Heart right ventricle (tissue), 16 donors: ENCODE measurements around the gene ILK. TPM values are rescaled to one million over a fixed set of nuclear protein-coding genes. Genes with fewer than 3 reads are reported as not detected.

ENCODE experiments used
- ATAC-seq, 8 donors: fragments of 200-7000 bp; cut with Tn5 transposase; one replicate each; pipeline ENCODE4 v1.9.1; 2020; ENCODE audit warnings: mild to moderate bottlenecking in 8 of 8, moderate library complexity in 8 of 8, moderate number of reproducible peaks in 1 of 8
- DNase-seq, 2 donors: peaks; one replicate each; pipeline ENCODE4 v3.0.0-alpha.2; 2020
- H3K27ac ChIP-seq, 10 donors: fragments of 200-600 bp; sonication (generic) in 2 of 10; one replicate each; pipeline versions ENCODE4 v1.5.0 to v1.8.0; 2020 to 2022; ENCODE audit warnings: mild to moderate bottlenecking in 3 of 10
- H3K27me3 ChIP-seq, 7 donors: fragments of 200-600 bp; one replicate each; pipeline ENCODE4 v1.8.0; 2021 to 2022; ENCODE audit warnings: mild to moderate bottlenecking in 2 of 7
- H3K36me3 ChIP-seq, 9 donors: fragments of 200-600 bp; sonication (generic) in 1 of 9; one replicate each; pipeline versions ENCODE4 v1.5.0 to v1.8.0; 2020 to 2022; ENCODE audit warnings: mild to moderate bottlenecking in 2 of 9
- H3K4me1 ChIP-seq, 9 donors: fragments of 200-600 bp; sonication (generic) in 1 of 9; one replicate each; pipeline versions ENCODE4 v1.5.0 to v1.8.0; 2020 to 2022; ENCODE audit warnings: mild to moderate bottlenecking in 4 of 9
- H3K4me3 ChIP-seq, 10 donors: fragments of 200-600 bp; sonication (generic) in 2 of 10; one replicate each; pipeline versions ENCODE4 v1.5.0 to v1.8.0; 2020 to 2022; ENCODE audit warnings: mild to moderate bottlenecking in 7 of 10, moderate library complexity in 2 of 10
- H3K9me3 ChIP-seq, 11 donors: fragments of 200-600 bp in 10 of 11; sonication (generic) in 2 of 11; one replicate each; pipeline versions ENCODE4 v1.5.0 to v1.8.0; 2013 to 2022; ENCODE audit warnings: mild to moderate bottlenecking in 2 of 11, control low read depth in 1 of 11, moderate library complexity in 1 of 11
- CTCF ChIP-seq, 9 donors: fragments of 200-600 bp; sonication (generic) in 2 of 9; IDR thresholded peaks; one replicate each; pipeline versions ENCODE4 v1.5.0 to v1.8.0; 2021 to 2022; ENCODE audit warnings: antibody characterized with exemption in 9 of 9, mild to moderate bottlenecking in 5 of 9, moderate library complexity in 1 of 9
- WGBS, 2 donors: extraction: QIAGEN DNeasy Blood & Tissue Kit; methylation state at CpG; one replicate each; pipeline ENCODE4 v1.1.7; 2013; ENCODE audit warnings: inconsistent platforms in 1 of 2; 5-methylcytosine and 5-hydroxymethylcytosine counted together
- intact Hi-C, 10 donors: fragments of 100-400 bp; cut with DNase I; formaldehyde crosslinking; loops; one replicate each; pipeline versions ENCODE4 v1.11.1 to v1.14.2; 2022
- polyA plus RNA-seq, 2 donors: library from polyadenylated mRNA; stranded (reverse); fragments of 200-250 nt; gene quantifications; one replicate each; pipeline ENCODE4 v1.2.3, GENCODE V29; 2013
- total RNA-seq, 10 donors: library from RNA; stranded (reverse); fragmentation: NEBNext Ultra II Directional in 3 of 10; extraction: Animal tissue kit (Norgen Biotek cat#: 25700) in 3 of 10; gene quantifications; one replicate each; pipeline versions ENCODE4 v1.2.1 to v1.2.4, GENCODE V29; 2021 to 2023
- donor health status: Arrhythmogenic right ventricular cardiomyopathy.
- donor health status: ischemic (EF 13 %, LVEDD 7.1; RV severe dilation, severe dysfunction).
- donor health status: healthy with polysubstance abuse.
- donor health status: DM: no; HTN: yes; CAD: no.
- donor health status: DM: no; HTN: no; CAD: no.
- donor health status: ischemic (EF 25% LVEDD 6.9; RV normal size, moderate dysfunction).
- donor health status: ischemic (EF 25% LVEDD 5.7; RV mildly dilated, moderate dysfunction).
- donor health status: healthy.
- donor health status: DM: yes; HTN: yes; CAD: no.
- donor health status: Ischemic cardiomyopathy.
- donor health status: ischemic (EF 35%, LVEDD 5.7; RV mildly dilated, moderate dysfunction).
- donor health status: nonischemic (EF 11% LVEDD 7.7; RV severe dilation, severe dysfunction).
- donor health status: DM: yes; HTN: yes; CAD: no.
- donor health status: PGD.
- donor health status: ischemic (EF 29% LVEDD 5.4; RV normal size, mild dysfunction).
- donor health status: nonischemic (EF 23%, LVEDD 6.1; RV moderate dilation, normal function).

Gene ILK
- total and polyA plus RNA-seq, 12 donors: 150 to 247 (median 214) TPM

- Histone ChIP-seq H3K4me1 (peaks cover under 1 to 30% (median 9%) of the 10 kb centered on the region in 9 donors), H3K36me3 (peaks cover 0 to 71% (median 13%) of the 10 kb centered on the region in 9 donors), H3K9me3 (no peaks in the 10 kb centered on the region), H3K27me3 (no peaks in the 10 kb centered on the region), H3K4me3 (no peak overlapping the region), H3K27ac (no peak overlapping the region)
- 88 to 89% methylated on average over 31 of the region's 31 CpGs for WGBS, 2 donors
- intact Hi-C loops: no loop called here
- TF ChIP-seq CTCF (IDR thresholded peaks at IDR 0.05): no peak
- DNase-seq: no peak
- ATAC-seq: no peak
Observed at GRCh38 chr11:6623391-6624363, 20.1 kb downstream of the ILK start.

DNA sequence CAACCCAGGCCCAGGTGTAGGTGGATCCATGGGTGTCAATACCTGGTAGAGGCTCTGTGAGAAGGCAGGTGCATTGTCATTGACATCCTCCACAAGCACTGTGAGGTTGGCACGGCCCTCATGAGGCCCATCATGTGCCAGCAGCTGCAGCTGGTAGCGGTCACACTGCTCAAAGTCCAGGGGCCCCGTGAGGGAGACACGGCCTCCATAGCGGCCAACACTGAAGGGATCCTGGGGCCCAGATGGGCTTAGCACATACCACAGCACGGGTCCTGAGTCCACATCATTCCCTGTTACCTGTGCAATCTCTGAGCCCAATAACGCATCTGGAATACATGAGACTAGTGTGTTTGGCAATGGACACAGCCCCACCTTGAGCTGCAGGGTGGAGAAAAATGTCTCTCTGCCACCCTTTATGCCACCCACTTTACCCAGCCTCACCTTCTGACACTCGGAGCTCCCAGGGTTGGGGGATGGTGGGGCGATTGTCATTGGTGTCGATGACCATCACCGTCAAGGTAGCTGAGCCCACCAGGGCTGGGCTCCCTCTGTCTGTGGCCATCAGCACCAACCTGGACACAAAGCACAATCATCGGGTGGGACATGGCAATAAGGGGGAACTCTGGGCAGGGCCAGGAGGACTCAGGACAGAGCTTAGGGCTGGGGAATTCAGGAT, 21.7 kb downstream of the ILK start:
- DNase-seq: no peak
- TF ChIP-seq CTCF (IDR thresholded peaks at IDR 0.05): no peak

DNA sequence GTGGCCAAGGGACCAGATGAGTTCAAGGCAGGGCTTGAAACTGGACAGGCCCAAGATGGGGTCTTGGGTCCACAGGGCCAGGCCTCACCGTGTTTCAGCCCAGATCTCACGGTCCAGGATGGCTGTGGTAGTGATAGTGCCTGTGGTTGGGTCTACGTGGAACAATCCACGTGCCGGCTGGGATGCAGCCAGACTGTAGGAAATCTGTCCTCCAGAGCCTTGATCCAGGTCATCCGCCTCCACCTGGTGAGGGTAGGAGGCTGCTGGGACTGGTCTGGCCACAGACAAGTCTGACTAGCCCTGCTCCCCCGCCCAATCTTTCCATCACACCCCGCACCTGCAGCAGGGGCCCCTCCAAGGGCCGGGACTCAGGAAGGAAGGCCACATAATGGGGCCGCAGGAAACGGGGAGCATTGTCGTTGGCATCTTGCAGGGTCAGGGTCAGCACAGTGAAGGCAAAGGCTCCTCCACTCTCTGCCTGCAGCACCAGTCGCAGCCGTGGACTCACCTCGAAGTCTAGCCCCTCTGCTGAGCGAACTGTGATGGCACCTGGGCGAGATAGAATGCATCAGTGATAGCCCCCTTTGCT, 22.4 kb downstream of the ILK start:
- no peak overlapping the region for H3K4me3 ChIP-seq
- no peak for TF ChIP-seq CTCF (IDR thresholded peaks at IDR 0.05)
- no peaks in the 10 kb centered on the region for H3K9me3 ChIP-seq
- DNase-seq: no peak
- ATAC-seq: no peak
- intact Hi-C loops: no loop called here
- no peak overlapping the region for H3K27ac ChIP-seq
- peaks cover 0 to 94% (median 19%) of the 10 kb centered on the region in 9 donors for H3K36me3 ChIP-seq
- no peaks in the 10 kb centered on the region for H3K27me3 ChIP-seq
- H3K4me1 ChIP-seq: peaks cover 0 to 13% (median 0%) of the 10 kb centered on the region in 9 donors
- 90 to 92% methylated on average over 17 of the region's 17 CpGs for WGBS, 2 donors

More for the DNA sequence above, 21.7 kb downstream of the ILK start:
- no peaks in the 10 kb centered on the region for H3K27me3 ChIP-seq
- peaks cover 0 to 19% (median 0%) of the 10 kb centered on the region in 9 donors for H3K4me1 ChIP-seq
- H3K36me3 ChIP-seq: peaks cover 0 to 87% (median 19%) of the 10 kb centered on the region in 9 donors
- H3K4me3 ChIP-seq: no peak overlapping the region
- ATAC-seq: no peak
- WGBS, 2 donors: 93 to 94% methylated on average over 12 of the region's 12 CpGs
- H3K27ac ChIP-seq: no peak overlapping the region
- no peaks in the 10 kb centered on the region for H3K9me3 ChIP-seq
- intact Hi-C loops: no loop called here
